ENCODE results near the gene COX7A1. TPM values are rescaled to one million over a fixed set of nuclear protein-coding genes. Genes with fewer than 3 reads are reported as not detected.
A peak's percentile ranks its signal among the peaks of the same experiment; 100 is the strongest.
"Not testable (repeated sequence)": the region's sequence is repeated elsewhere in the genome, so short reads cannot be mapped to it uniquely, and the experiment has no call there.

Gene COX7A1
- total RNA-seq, 1 donor from 2014 or later: 3,311 TPM

DNA sequence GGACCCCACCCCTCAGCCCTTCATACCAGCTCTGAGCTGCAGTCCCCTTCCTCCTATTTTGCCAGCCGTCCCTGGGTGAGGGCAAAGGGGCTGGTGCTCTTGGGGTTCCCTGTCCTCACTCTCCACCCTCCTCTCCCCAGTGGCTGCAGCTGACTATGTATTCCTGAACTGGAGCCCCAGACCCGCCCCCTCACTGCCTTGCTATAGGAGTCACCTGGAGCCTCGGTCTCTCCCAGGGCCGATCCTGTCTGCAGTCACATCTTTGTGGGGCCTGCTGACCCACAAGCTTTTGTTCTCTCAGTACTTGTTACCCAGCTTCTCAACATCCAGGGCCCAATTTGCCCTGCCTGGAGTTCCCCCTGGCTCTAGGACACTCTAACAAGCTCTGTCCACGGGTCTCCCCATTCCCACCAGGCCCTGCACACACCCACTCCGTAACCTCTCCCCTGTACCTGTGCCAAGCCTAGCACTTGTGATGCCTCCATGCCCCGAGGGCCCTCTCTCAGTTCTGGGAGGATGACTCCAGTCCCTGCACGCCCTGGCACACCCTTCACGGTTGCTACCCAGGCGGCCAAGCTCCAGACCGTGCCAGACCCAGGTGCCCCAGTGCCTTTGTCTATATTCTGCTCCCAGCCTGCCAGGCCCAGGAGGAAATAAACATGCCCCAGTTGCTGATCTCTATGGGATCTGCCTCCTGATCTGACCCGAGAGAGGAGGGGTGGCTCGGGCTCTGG is 2.4 kb downstream of the COX7A1 start:
- DNase-seq (peak; percentile 50), ATAC-seq (ENCODE audit: poor library complexity) (peak; percentile 2)
- intact Hi-C loops (cut with DNase I): no loop called here

DNA sequence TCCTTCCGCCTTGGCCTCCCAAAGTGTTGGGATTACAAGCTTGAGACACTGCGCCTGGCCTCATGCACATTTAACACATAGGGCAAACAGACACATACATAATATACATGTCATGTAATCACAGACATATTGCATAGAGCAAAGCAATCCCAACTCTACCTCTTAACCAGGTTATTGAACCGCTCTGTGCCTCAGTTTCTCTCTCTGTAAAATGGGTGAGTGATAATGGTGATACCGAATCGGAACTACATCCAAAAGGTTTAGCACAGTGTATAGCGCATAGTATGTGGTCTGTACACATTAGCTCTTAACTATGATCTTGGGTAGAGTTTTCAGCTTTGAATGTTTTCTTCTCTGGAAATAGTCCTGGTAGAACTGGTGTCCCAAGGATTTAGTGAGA is 7.6 kb downstream of the COX7A1 start:
- DNase-seq (no peak), ATAC-seq (ENCODE audit: poor library complexity) (no peak)
- intact Hi-C loops (cut with DNase I): no loop called here

DNA sequence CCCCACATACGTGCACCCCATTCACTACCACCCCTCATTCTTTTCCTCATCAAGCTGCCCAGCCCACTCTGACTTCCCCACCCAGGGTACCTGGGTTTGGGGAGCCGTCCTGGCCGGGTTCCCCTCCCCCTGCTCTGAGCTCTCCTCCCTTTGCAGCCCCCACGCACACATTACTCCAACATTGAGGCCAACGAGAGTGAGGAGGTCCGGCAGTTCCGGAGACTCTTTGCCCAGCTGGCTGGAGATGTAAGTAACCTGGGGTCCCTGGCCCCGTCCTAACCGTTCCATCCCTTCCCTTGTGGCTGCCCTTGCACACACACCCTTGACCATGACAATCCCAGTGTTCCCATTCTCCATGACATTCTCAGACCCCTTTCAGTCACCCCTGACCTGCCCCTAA is 9.8 kb downstream of the COX7A1 start:
- DNase-seq: no peak
- ATAC-seq (ENCODE audit: poor library complexity): no peak
- intact Hi-C loops (cut with DNase I): no loop called here

DNA sequence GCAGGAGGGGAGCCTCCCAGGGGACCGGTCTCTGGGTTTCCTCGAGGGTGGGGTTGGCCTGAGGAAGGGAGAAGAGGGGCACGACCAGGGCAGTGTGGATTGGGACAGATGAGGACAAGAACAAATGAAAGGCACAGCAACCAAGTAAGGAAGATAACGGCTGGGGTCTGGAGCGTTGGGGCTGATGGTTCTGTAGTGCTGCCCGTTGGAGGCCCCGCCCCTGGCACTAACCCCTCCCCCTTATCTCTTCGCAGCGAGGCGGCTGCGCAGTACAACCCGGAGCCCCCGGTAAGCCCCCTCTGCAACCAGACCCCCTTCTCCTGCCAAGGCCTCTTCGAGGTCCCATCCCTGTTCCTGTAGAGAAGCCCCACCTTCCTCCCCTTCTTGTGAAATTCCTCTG is 10.2 kb downstream of the COX7A1 start:
- no peak for ATAC-seq (ENCODE audit: poor library complexity)
- intact Hi-C loops (cut with DNase I): no loop called here
- DNase-seq: no peak

DNA sequence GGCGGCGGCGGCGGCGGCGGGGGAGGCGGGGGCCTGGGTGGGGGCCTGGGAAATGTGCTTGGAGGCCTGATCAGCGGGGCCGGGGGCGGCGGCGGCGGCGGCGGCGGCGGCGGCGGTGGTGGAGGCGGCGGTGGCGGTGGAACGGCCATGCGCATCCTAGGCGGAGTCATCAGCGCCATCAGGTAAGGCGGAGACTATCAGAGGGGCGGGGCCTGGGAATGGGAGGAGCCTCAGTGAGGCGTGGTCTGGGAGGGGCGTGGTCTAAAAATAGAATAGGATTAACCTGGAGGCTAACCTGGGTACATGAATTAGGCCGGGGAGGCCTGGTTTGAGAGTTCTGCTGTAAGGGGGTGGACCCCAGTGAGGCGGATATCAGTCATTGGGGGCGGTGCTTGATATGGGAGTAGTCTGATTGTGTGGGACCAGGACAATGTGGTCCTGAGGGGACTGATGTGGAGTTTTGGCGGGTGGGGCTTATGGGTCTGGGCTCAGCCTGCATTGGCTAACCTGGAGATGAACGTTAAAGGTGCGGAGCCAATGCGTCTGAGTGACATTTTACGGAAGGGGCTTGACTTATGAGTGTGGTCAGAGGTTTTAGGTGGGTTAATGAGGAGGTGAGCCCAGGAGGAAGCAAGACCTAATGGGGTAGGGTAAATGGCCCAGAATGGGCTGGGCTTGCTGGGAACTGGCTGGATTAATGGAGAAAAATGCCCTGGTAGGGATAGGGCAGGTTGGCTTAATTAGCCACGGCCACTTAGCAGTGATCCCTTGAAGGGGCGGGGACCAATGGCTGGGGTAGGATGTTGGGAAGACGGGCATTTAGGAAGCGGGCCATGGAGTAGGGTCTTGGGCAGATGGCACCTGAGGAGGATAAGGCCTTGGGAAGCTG is 11.0 kb downstream of the COX7A1 start:
- peak; percentile 79 for ATAC-seq (ENCODE audit: poor library complexity)
- intact Hi-C loops (cut with DNase I): no loop called here

DNA sequence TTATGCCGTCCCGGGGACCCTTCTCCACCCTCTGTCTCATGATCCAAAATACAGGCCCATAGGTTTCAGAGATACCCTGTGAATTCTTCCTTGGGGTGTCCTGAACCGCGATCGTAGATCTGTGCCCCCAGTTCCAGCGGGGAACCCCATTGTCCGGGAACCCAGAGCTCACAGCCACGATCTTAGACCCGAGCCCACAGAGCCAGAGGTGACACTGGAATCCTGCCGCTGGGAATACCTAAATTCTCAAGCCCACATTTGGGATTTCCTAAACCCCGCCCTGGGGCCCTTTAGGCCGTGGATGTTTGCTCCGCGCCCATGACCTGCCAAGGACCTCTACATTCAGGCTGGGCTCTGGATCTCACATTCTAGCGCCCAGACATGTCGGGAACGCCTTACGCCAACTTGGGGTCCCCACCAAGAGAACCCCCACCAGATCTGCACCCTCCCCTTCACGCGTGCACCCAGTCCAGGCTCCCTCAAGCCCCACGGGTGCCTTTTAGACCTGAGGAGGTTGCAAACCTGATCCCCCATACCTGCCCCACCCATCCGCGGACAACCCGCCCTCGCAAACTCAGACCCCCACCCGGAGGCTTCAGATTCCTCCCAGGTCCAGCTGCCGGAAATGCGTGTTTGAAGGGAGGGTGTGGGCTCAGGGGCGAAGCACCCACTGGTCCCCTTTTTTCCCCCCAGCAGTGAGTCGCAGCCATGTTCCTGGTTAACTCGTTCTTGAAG is 11.8 kb downstream of the COX7A1 start:
- DNase-seq (peak; percentile 62), ATAC-seq (ENCODE audit: poor library complexity) (peak; percentile 40)
- intact Hi-C loops (cut with DNase I): no loop called here

More for the DNA sequence above, 11.0 kb downstream of the COX7A1 start:
- peak; percentile 92 for DNase-seq

DNA sequence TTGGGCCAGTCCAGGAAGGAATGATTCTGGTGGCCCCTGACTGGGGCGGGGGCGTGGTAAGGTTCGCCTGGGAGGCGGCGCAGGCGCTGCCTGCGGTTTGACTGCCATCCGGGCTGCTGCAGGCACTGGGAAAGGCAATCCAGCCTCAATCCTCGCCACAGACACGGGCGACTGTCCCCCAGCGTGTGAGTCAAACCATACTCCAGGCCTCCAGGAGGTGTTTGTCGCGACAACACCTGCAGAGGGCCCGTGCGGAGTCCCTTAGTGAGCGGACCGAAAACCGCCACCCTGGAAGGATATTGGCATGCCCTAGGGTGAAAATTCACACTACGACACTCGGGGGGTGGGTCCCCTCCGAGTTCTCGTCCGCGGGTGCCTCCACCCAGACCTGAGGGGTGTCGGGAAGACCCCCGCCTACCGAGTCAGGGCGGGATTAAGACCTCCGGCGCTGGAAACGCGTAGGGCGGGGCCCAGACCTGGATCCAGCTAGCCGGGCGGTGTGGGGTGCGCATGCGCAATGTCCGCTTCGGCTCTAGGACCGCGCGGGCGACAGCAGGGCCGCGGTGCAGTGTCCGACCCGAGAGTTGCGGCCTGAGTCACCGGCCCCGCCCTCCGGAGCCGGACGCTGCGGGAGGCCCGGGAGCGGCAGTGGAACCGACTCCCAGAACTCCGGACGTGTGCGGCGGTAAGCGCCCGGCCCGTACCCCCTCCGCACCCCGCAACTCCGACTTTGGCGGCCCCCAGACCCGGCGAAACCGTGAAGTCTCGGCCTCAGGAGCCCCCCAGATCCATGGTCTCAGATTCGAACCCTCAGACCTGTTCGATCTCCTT is 12.6 kb downstream of the COX7A1 start, which contains the start of gene CAPNS1:
Gene CAPNS1, plus strand, starts transcription at position 594 of the 831 bp plus-strand sequence. CDS start 946 bp downstream, outside the sequence.
- peak; percentile 99 for DNase-seq

DNA sequence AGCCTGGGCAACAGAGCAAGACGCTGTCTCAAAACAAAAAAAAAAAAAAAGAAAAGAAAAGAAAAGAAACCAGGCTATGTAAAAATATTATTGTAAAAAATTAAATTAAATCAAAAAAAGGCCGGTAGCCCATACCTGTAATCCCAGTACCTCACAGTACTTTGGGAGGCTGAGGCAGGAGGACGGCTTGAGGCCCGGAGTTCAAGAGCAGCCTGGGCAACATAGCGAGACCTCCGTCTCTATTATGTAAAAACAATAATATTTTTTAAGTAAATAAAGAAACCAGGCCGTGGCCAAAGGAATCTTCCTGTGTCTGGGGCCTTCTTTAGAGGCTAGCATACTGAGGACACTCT is 13.2 kb downstream of the COX7A1 start:
- no peak for DNase-seq
- ATAC-seq (ENCODE audit: poor library complexity): no peak
- intact Hi-C loops (cut with DNase I): no loop called here

More for the DNA sequence above, 12.6 kb downstream of the COX7A1 start, which contains the start of gene CAPNS1:
- intact Hi-C loops (cut with DNase I): no loop called here
- ATAC-seq (ENCODE audit: poor library complexity): peak; percentile 92

DNA sequence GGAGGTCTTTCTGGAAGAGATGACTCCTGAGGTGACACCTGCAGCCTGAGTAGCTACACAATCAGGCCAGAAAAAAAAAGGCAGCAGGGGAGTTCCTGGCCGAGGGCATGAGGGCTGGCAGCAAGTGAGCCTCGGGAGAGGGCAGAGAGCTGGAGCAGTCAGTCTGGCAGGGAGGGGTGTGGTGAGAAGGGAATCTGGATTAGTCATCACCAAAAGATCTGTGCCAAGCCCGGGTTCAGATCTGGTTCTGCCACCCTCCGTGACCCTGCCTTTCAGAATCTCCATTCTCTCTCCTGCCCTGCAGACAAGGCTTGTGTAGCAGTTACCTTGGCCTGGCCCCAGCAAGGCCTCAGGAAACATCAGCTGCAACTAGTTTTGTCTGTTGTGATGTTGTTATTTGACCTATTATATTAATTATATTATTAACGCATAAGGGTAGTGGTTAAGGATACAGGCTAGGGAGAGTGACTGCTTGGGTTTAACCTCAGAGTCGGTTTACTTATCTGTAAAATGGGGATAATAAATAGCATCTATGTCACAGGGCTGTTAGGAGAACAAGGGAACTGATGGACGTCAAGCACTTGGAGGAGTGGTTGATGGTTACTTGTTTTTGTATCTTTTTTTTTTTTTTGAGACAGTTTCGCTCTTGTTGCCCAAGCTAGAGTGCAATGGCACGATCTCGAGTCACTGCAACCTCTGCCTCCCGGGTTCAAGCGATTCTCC is 15.1 kb downstream of the COX7A1 start:
- intact Hi-C loops (cut with DNase I): no loop called here
- DNase-seq (peak; percentile 66), ATAC-seq (ENCODE audit: poor library complexity) (peak; percentile 6)

DNA sequence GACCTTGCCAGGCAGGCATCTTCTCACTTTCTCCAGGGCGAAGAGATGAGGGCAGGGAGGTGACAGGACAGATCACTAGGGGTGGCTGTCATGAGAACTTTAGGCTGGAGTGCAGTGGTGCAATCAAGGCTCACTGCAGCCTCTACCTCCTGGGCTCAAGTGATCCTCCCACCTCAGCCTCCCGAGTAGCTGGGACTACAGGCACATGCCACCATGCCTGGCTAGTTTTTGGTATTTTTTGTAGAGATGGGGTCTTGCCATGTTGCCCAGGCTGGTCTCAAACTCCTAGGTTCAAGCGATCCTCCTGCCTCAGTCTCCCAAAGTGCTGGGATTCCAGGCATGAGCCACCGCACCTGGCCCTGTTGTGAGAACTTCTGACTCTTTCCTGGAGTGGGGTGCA is 17.4 kb downstream of the COX7A1 start:
- ATAC-seq (ENCODE audit: poor library complexity); DNase-seq; intact Hi-C loops (cut with DNase I): not testable (repeated sequence)

DNA sequence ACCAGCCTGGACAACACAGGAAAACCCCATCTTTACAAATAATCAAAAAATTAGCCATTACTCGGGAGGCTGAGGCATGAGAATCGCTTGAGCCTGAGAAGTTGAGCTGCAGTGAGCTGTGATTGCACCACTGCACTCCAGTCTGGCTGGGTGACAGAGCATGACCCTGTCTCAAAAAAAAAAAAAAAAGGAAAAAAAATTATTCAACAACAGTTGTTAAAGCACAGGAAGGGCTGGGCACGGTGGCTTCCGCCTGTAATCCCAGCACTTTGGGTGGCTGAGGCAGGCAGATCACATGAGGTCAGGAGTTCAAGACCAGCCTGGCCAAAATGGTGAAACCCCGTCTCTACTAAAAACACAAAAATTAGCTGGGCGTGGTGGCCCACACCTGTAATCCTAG is 21.0 kb downstream of the COX7A1 start:
- intact Hi-C loops (cut with DNase I); ATAC-seq (ENCODE audit: poor library complexity): not testable (repeated sequence)
- peak; percentile 68 for DNase-seq

DNA sequence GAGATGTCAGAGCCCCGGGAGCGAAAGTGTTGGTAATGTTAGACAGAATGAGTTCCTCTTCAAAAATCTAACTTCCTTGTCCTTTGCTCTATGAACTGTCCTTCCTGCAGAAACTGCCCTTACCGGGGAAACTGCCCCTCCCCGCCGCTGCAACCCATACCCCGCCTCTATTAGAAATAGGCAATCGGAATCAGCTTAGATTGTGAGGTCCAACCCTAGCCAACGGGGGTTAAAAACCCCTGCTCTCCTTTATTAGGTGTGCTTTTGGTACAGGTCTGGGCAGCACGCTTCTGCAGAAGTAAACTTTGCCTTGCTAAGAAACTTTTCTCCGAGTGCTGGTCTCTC is 23.9 kb downstream of the COX7A1 start:
- peak; percentile 27 for ATAC-seq (ENCODE audit: poor library complexity)
- peak; percentile 72 for DNase-seq
- intact Hi-C loops (cut with DNase I): no loop called here

DNA sequence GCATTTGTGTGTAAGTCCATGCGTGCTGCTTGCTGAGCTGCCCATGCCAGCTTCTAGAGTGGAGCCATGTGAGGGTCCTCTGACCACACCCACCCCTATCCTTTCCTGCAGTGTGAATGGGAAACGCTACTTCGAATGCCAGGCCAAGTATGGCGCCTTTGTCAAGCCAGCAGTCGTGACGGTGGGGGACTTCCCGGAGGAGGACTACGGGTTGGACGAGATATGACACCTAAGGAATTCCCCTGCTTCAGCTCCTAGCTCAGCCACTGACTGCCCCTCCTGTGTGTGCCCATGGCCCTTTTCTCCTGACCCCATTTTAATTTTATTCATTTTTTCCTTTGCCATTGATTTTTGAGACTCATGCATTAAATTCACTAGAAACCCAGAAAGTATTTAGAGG is 26.7 kb downstream of the COX7A1 start:
- DNase-seq: no peak
- no peak for ATAC-seq (ENCODE audit: poor library complexity)
- intact Hi-C loops (cut with DNase I): no loop called here

DNA sequence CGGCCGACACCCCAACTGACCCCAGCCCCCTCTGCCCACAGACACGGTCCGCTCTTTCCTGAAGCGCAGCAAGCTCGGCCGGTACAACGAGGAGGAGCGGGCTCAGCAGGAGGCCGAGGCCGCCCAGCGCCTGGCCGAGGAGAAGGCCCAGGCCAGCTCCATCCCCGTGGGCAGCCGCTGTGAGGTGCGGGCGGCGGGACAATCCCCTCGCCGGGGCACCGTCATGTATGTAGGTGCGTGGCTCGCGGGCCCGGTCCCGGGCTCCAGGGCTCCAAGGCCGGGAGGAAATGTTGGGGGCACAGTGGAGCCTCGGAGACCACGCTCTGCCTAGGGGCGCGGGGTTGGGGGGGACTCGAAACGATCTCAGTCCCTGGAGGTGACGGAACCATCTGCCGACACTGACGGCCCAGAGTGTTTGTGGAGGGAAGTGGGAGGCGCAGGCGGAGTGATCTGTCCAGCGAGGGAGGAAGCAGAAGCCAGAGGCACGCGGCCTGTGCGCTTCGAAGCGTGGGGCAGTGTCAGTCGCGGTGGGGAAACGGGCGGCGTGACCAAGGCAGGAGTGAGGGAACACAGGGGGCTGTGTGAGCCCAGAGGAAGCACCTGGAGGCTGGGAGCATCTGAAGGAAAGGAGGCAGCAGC is 30.6 kb downstream of the COX7A1 start:
- DNase-seq (no peak), ATAC-seq (ENCODE audit: poor library complexity) (no peak)
- intact Hi-C loops (cut with DNase I): no loop called here

DNA sequence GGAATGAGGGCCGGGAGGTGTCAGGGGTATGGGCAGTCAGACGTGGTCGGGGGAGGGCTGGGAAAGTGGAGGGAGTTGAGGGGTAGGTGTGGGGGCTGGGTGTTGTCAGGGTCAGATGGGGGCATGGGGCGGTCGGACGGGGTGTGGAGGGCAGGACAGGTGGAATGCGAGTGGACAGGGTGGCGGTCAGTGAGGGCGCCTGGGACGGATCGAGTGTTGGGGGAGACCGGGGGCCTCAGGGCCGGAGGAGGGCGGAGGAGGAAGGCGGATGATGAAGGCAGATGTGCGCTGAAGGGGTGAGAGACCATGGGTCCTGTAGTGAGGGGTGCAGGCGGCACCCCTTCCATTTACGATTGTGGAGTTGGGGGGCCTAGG is 31.3 kb downstream of the COX7A1 start:
- intact Hi-C loops (cut with DNase I): no loop called here
- DNase-seq (no peak), ATAC-seq (ENCODE audit: poor library complexity) (no peak)

DNA sequence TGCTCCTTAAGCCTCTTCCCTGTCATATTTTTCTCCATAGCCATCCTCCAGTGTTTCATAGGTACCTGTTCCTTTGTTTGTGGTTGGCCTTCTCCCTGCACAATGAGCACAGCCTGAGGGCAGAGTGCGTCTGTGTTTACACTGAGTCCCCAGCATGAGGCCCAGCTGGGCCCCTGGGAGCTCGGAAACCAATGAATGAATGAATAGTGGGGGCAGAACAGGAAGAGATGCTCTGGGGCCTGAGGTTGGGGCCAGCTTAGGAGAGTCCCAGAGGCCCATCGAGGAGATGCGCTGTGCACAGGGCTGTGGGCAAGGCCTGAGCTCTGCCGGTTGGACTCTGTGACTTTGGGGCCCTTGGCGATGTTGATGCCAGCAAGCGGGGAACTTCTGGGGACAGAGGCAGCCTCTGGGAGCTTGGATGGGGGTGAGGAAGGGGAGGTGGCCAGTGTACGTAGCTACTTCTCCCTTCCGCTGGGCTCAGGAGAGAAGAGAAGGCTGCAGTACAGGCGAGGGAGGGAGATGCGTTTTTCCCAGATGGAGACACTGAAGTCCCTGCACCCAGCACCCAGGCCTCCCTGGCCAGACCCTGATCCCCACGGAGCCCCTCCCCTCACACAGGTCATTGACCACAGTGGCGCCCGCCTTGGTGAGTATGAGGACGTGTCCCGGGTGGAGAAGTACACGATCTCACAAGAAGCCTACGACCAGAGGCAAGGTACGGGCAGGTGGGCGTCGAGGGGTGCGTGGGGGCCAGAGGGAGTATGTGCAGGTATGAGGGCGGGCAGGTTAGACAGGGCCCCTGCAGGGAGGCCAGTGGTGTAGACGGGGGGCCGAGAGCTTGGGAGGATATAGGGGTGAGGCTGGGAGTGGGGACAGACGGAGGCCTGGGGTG is 31.9 kb downstream of the COX7A1 start:
- no peak for DNase-seq
- no peak for ATAC-seq (ENCODE audit: poor library complexity)

DNA sequence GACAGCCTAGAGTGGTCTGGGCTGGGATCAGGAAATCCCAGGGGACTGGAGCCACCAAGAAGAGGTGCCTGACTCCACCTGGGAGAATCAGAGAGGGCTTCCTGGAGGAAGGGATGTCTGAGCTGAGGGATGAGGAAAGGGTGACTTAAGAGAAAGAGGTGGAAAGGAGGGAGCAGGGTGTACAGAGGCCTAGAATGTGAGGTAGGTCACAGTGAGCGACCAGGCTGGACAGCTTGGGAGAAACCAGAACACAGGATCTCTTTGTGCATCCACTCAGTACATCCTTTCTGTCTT is 36.0 kb downstream of the COX7A1 start:
- DNase-seq (no peak), ATAC-seq (ENCODE audit: poor library complexity) (no peak)
- intact Hi-C loops (cut with DNase I): no loop called here

More for the DNA sequence above, 31.9 kb downstream of the COX7A1 start:
- intact Hi-C loops (cut with DNase I): no loop called here

Measured in Right ventricle myocardium superior (tissue), 1 donor.